ENCODE data around the gene GRIN3B.

DNA sequence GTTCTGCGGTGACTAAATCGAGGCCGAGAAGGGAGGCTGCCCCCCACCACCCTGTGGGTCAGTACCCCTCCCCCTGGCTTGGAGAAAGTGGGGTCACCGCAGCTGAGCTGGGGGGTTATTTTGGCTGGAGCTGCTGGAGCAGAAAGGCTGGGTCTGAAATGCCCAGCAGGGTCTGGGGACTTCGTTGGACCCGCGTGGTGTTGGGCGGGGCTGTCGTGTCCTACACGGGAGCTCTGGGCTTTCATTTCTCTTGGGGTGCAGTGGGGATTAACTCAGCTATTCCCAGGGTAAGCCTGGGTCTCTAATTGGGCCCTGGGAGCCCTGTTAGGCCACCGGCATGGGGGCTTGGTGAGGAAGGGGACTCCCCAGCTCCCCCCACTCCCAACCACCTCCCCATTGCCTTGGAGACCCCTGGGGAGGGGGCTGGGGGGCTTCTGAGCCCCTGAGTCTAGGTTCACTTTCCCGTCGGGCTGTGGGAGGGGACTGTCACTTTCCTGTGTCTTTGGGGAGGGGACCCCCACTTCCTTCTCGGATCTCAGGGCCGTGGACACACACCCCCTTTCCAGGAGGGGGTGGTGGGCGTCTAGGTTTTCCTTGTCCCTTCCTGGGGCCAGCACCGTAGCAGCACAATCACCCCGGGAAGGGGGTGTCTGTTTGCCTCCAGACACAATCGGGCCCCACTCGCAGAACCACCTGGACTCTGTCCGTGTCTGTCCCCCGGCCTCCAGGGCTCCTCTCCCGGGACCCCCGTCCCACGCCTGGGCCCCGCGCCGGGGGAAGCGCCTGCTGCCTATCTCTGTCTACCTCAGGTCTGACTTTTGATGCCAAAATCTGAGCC lies 26.3 kb upstream of the GRIN3B start:
- TF ChIP-seq MEIS1 (CRISPR knock-in tag; IDR thresholded peaks at IDR 0.05; ENCODE audit: borderline replicate concordance) (no peak), YY2 (tag by site-specific recombination; IDR thresholded peaks at IDR 0.05) (no peak), ZBTB17 (tag by site-specific recombination; IDR thresholded peaks at IDR 0.05) (no peak), SP2 (tag by site-specific recombination; IDR thresholded peaks at IDR 0.05) (no peak), GLI4 (tag by site-specific recombination; IDR thresholded peaks at IDR 0.05) (no peak), REST (tag by site-specific recombination; IDR thresholded peaks at IDR 0.05) (no peak)
- TF ChIP-seq, protein P1, sequence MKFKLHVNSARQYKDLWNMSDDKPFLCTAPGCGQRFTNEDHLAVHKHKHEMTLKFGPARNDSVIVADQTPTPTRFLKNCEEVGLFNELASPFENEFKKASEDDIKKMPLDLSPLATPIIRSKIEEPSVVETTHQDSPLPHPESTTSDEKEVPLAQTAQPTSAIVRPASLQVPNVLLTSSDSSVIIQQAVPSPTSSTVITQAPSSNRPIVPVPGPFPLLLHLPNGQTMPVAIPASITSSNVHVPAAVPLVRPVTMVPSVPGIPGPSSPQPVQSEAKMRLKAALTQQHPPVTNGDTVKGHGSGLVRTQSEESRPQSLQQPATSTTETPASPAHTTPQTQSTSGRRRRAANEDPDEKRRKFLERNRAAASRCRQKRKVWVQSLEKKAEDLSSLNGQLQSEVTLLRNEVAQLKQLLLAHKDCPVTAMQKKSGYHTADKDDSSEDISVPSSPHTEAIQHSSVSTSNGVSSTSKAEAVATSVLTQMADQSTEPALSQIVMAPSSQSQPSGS (tag by site-specific recombination; IDR thresholded peaks at IDR 0.05; ENCODE audit: low read depth), result no peak
